K562 (cell line): ENCODE results near the gene CZIB. TPM values are rescaled to one million over a fixed set of nuclear protein-coding genes. Genes with fewer than 3 reads are reported as not detected.
A peak's percentile ranks its signal among the peaks of the same experiment; 100 is the strongest.

Experiments
- CCNT2 ChIP-seq: IDR thresholded peaks from 2 replicates; pipeline ENCODE4 v1.6.1; 2011; ENCODE audit warnings: borderline replicate concordance, low read depth, mild to moderate bottlenecking, moderate library complexity, mixed read lengths, low read length; ENCODE audit not compliant: insufficient read length; ENCODE audit errors: extremely low read depth
- CHD4 ChIP-seq: fragments of 200-600 bp; sonication (generic); IDR thresholded peaks from 3 replicates; pipeline ENCODE4 v1.6.1; 2012; ENCODE audit warnings: low read depth, mild to moderate bottlenecking, mixed read lengths, low read length, inconsistent platforms; ENCODE audit not compliant: insufficient read depth, insufficient replicate concordance, poor library complexity, severe bottlenecking
- CREB3 ChIP-seq: fragments of 450-650 bp; conservative IDR thresholded peaks from 2 replicates; pipeline ENCODE4 v1.6.1; 2016; ENCODE audit warnings: missing genetic modification characterization, low read depth, mild to moderate bottlenecking, missing compliant biosample characterization, moderate library complexity
- ETV6 ChIP-seq, 3 experiments: fragments of 150-350 bp in 1 of 3; sonication (generic) in 1 of 3; formaldehyde crosslinking in 1 of 3; IDR thresholded peaks; 2 replicates each; pipeline versions ENCODE4 v1.6.1 to v1.8.0; 2014 to 2022; ENCODE audit warnings: borderline replicate concordance in 2 of 3, low read depth in 2 of 3, antibody characterized with exemption in 1 of 3, low read length in 1 of 3, mild to moderate bottlenecking in 1 of 3, missing genetic modification reagents in 1 of 3
- HOXB6 ChIP-seq: fragments of 250-450 bp; sonication (Bioruptor Pico); IDR thresholded peaks from 2 replicates; pipeline ENCODE4 v1.5.1; 2022; ENCODE audit warnings: mild to moderate bottlenecking, borderline replicate concordance
- JUND ChIP-seq, 2 experiments: IDR thresholded peaks; 2 replicates in 1 of 2; 3 replicates in 1 of 2; pipeline ENCODE4 v1.6.1; 2011; ENCODE audit warnings: borderline replicate concordance in 2 of 2, low read depth in 2 of 2, low read length in 2 of 2, improper control_type of control experiment in 1 of 2, missing biosample characterization in 1 of 2, missing genetic modification characterization in 1 of 2, missing genetic modification reagents in 1 of 2
- KHSRP ChIP-seq: fragments of 450-650 bp; IDR thresholded peaks from 2 replicates; pipeline ENCODE4 v1.6.1; 2017
- MEF2D ChIP-seq: conservative IDR thresholded peaks from 2 replicates; pipeline ENCODE4 v1.6.1; 2016; ENCODE audit warnings: low read depth, missing genetic modification characterization, missing compliant biosample characterization
- MLLT1 ChIP-seq, 2 experiments: fragments of 450-650 bp; IDR thresholded peaks; 2 replicates each; pipeline ENCODE4 v1.6.1; 2016
- MTA1 ChIP-seq: fragments of 450-650 bp; IDR thresholded peaks from 2 replicates; pipeline ENCODE4 v1.6.1; 2017; ENCODE audit warnings: borderline replicate concordance
- SMARCA4 ChIP-seq: fragments of 450-650 bp; IDR thresholded peaks from 2 replicates; pipeline ENCODE4 v1.6.1; 2016
- SMC3 ChIP-seq: conservative IDR thresholded peaks from 2 replicates; pipeline ENCODE4 v1.6.1; 2011; ENCODE audit warnings: low read depth, low read length, improper control_type of control experiment; ENCODE audit not compliant: insufficient read depth
- SP2 ChIP-seq: IDR thresholded peaks from 2 replicates; pipeline ENCODE4 v1.6.1; 2011; ENCODE audit warnings: mild to moderate bottlenecking, low read depth, low read length, moderate library complexity; ENCODE audit not compliant: poor library complexity, severe bottlenecking; ENCODE audit errors: extremely low read depth
- SRF ChIP-seq, 2 experiments: fragments of 250-450, 450-650 bp in 1 of 2; sonication (Bioruptor Pico) in 1 of 2; sonication (generic) in 1 of 2; formaldehyde crosslinking; IDR thresholded peaks; 2 replicates each; pipeline versions ENCODE4 v1.5.0 to v1.5.1; 2020 to 2022; ENCODE audit warnings: mild to moderate bottlenecking in 1 of 2, missing genetic modification reagents in 1 of 2
- STAT5A ChIP-seq: IDR thresholded peaks from 2 replicates; pipeline ENCODE4 v1.6.1; 2012; ENCODE audit warnings: low read length, inconsistent platforms, borderline replicate concordance
- THRA ChIP-seq: fragments of 450-650 bp; IDR thresholded peaks from 2 replicates; pipeline ENCODE4 v1.6.1; 2017; ENCODE audit warnings: mild to moderate bottlenecking, moderate library complexity
- ZBTB9 ChIP-seq: fragments of 450-650 bp; formaldehyde crosslinking; IDR thresholded peaks from 2 replicates; pipeline ENCODE4 v1.4.0; 2020; ENCODE audit warnings: mild to moderate bottlenecking, moderate library complexity
- ZFP1 ChIP-seq: fragments of 450-650 bp; formaldehyde crosslinking; IDR thresholded peaks from 2 replicates; pipeline ENCODE4 v1.4.0; 2020; ENCODE audit warnings: mild to moderate bottlenecking, mixed read lengths
- ZFP36 ChIP-seq: fragments of 150-350 bp; IDR thresholded peaks from 2 replicates; pipeline ENCODE4 v1.6.1; 2018; ENCODE audit warnings: low read length, low read depth; ENCODE audit not compliant: partially characterized antibody
- ZNF143 ChIP-seq: sonication (generic); formaldehyde crosslinking; IDR thresholded peaks from 2 replicates; pipeline ENCODE4 v1.9.0; 2022; ENCODE audit warnings: mild to moderate bottlenecking, missing genetic modification reagents
- ZNF316 ChIP-seq: fragments of 450-650 bp; IDR thresholded peaks from 2 replicates; pipeline ENCODE4 v1.6.1; 2016
- polyA plus RNA-seq, 8 experiments: library from polyadenylated mRNA; depleted of rRNA in 4 of 8; stranded (reverse) in 5 of 8; unstranded in 3 of 8; fragments of >200 nt; fragmentation: Nextera tagmentation in 2 of 8; fragmentation: Illumina TruSeq in 1 of 8; extraction: Ambion mirVana in 2 of 8; extraction: Trizol in 1 of 8; gene quantifications; 2 replicates each; pipeline versions ENCODE4 v1.2.1 to v1.2.3, GENCODE V29; 2011 to 2014; ENCODE audit warnings: inconsistent platforms in 1 of 8, missing spikeins in 1 of 8
- total RNA-seq, 7 experiments: library from RNA; depleted of rRNA in 6 of 7; stranded (reverse); fragments of >200 nt in 6 of 7; fragmentation: Illumina TruSeq in 2 of 7; extraction: Trizol in 2 of 7; gene quantifications; 2 replicates each; pipeline versions ENCODE4 v1.2.1 to v1.2.3, GENCODE V29; 2011 to 2021; ENCODE audit warnings: low replicate concordance in 1 of 7

Gene CZIB
- total and polyA plus RNA-seq, 9 of the 15 experiments (the other 6 are each of a cell fraction or from before 2014, with no cell fraction given), result 52.6 to 111 (median 80.0) TPM

GRCh38 chr1:53196485-53197290, 23.7 kb downstream of the CZIB start, which contains the start of gene CPT2 (continued):
- no peak for TF ChIP-seq MLLT1 (IDR thresholded peaks at IDR 0.05)
- no peak for TF ChIP-seq HOXB6 (CRISPR knock-in tag)
- no peak for TF ChIP-seq SMC3
- 0 out of 2 replicates have a peak, but pooled peaks have one; percentile 22 for TF ChIP-seq JUND (IDR thresholded peaks at IDR 0.05; ENCODE audit: borderline replicate concordance, low read depth, low read length)
- no peak; the same call in 2 of the 3 replicates for TF ChIP-seq JUND (tag; IDR thresholded peaks at IDR 0.05; ENCODE audit: borderline replicate concordance, low read depth, low read length)
- no peak for TF ChIP-seq MEF2D
- TF ChIP-seq CCNT2, result peak; percentile 73
- peak; percentile 75 for TF ChIP-seq SMARCA4
- TF ChIP-seq THRA, result no peak
- no peak for TF ChIP-seq KHSRP
- TF ChIP-seq ETV6 (IDR thresholded peaks at IDR 0.05; ENCODE audit: borderline replicate concordance in 1 of 2, low read depth in 2 of 2, low read length in 1 of 2), result no peak; a peak in 1 of 4 replicates
- TF ChIP-seq ETV6 (CRISPR knock-in tag; IDR thresholded peaks at IDR 0.05; ENCODE audit: borderline replicate concordance), result no peak; the same call in 1 of the 2 replicates
- peak; percentile 56; the same call in 1 of the 2 replicates for TF ChIP-seq MTA1
- TF ChIP-seq CHD4, result peak; percentile 32
- TF ChIP-seq ZBTB9 (CRISPR knock-in tag), result 0 out of 2 replicates have a peak, but pooled peaks have one; percentile 49
- TF ChIP-seq ZNF316, result no peak
- no peak for TF ChIP-seq SP2
- no peak for TF ChIP-seq CREB3 (tag)
- peak in 1 of 2 experiments; percentile 91; a peak in 2 of 4 replicates for TF ChIP-seq SRF (CRISPR knock-in tag; IDR thresholded peaks at IDR 0.05)
- TF ChIP-seq ZFP1 (CRISPR knock-in tag), result no peak
- no peak for TF ChIP-seq ZNF143 (CRISPR knock-in tag)
- peak; percentile 31 for TF ChIP-seq ZFP36
- no peak for TF ChIP-seq STAT5A
